Gastroesophageal sphincter (tissue), 4 donors: ENCODE measurements around the gene ISG15. TPM values are rescaled to one million over a fixed set of nuclear protein-coding genes. Genes with fewer than 3 reads are reported as not detected.
A peak's percentile ranks its signal among the peaks of the same experiment; 100 is the strongest.
"Not testable (repeated sequence)": the region's sequence is repeated elsewhere in the genome, so short reads cannot be mapped to it uniquely, and the experiment has no call there.

Experiments
- ATAC-seq: fragments of 150-250 bp; one replicate; pipeline ENCODE4 v1.9.1; 2016; ENCODE audit warnings: mild to moderate bottlenecking, moderate library complexity
- H3K27ac ChIP-seq, 4 donors: fragments of 200-600 bp; sonication (generic) in 3 of 4; 1 replicate in 3 of 4; 2 replicates in 1 of 4; pipeline ENCODE4 v1.5.1; 2016 to 2019
- H3K27me3 ChIP-seq: fragments of 200-600 bp; sonication (generic); one replicate; pipeline ENCODE4 v1.5.1; 2019
- H3K36me3 ChIP-seq, 2 donors: fragments of 200-600 bp; sonication (generic); one replicate each; pipeline ENCODE4 v1.5.1; 2019; ENCODE audit warnings: control low read depth in 1 of 2
- H3K4me1 ChIP-seq, 3 donors: fragments of 200-600 bp; sonication (generic); 1 replicate in 2 of 3; 2 replicates in 1 of 3; pipeline ENCODE4 v1.5.1; 2016 to 2019; ENCODE audit warnings: control low read depth in 2 of 3
- H3K4me3 ChIP-seq, 2 donors: fragments of 200-600 bp; sonication (generic); one replicate each; pipeline ENCODE4 v1.5.1; 2019; ENCODE audit warnings: mild to moderate bottlenecking in 1 of 2, moderate library complexity in 1 of 2
- H3K9me3 ChIP-seq, 3 donors: fragments of 200-600 bp; sonication (generic); one replicate each; pipeline ENCODE4 v1.5.1; 2017 to 2019; ENCODE audit warnings: control low read depth in 2 of 3
- EP300 ChIP-seq: sonication (generic); formaldehyde crosslinking; IDR thresholded peaks from one replicate; pipeline ENCODE4 v1.6.1; 2017; ENCODE audit warnings: antibody characterized with exemption, mild to moderate bottlenecking
- POLR2A ChIP-seq, 2 donors: fragments of 450-650 bp; IDR thresholded peaks; one replicate each; pipeline ENCODE4 v1.6.1; 2017; ENCODE audit warnings: antibody characterized with exemption in 2 of 2, mild to moderate bottlenecking in 2 of 2, moderate library complexity in 1 of 2
- POLR2AphosphoS5 ChIP-seq: sonication (generic); formaldehyde crosslinking; IDR thresholded peaks from one replicate; pipeline ENCODE4 v1.6.1; 2017; ENCODE audit warnings: antibody characterized with exemption
- WGBS, 2 donors: methylation state at CpG; one replicate each; pipeline ENCODE4 v1.1.5; 2018; ENCODE audit warnings: low coverage in 1 of 2; 5-methylcytosine and 5-hydroxymethylcytosine counted together
- total RNA-seq, 4 donors: library from RNA; depleted of rRNA; stranded (reverse); fragments of >200 nt; gene quantifications; one replicate each; pipeline ENCODE4 v1.1.0, GENCODE V29; 2016
- TF ChIP-seq, protein P1 (sequence below), 4 experiments: fragments of 200-600 bp in 2 of 4; fragments of 450-650 bp in 2 of 4; sonication (generic) in 1 of 4; IDR thresholded peaks; one replicate each; pipeline ENCODE4 v1.5.1; 2017 to 2019; ENCODE audit warnings: antibody characterized with exemption in 4 of 4, mild to moderate bottlenecking in 2 of 4, moderate library complexity in 2 of 4

ISG15 gene
- total RNA-seq, 4 donors from 2014 or later, result 26.9 to 56.2 (median 45.9) TPM

DNA sequence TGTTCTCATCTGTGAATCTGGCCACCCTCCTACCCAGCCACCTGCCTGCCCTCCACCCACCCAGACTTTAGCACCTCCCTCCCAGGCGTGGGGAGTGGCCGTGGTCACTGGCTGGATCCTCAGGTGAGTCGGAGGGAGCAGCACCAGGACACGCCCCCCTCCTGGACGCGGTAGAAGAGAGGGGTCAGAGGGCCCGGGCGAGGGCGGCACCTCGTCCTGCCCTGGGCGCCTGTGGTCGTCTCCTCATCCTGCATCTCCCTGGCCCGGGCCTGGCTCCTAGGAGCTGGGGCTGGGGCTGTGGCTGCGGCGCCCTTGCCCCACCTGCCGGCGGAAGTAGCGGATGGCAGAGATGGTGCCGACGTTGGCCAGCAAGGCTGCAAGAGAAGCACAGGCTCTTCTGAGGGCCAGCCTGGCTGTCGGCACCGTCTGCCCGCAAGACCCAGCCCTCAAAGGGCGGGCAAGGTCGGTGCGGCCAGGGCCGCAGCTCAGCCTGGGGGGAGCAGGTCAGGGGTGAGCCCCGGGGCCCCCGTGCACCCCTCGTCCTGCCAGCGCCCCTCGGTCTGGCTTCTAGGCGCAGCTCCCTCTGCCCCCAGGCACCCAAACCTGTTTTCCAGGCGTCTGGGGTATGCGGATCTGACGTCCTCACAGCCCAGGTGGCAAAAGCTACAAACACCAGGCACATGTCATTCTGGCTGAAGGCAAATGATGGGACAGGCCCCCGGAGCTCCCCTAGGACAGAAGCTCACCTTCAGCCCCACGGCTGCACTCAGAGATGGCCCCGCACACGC is 37.2 kb upstream of the ISG15 start:
- Histone ChIP-seq H3K27ac (peak overlapping the region in 3 of 4 donors; percentile 37 to 46 (median 44)), H3K4me1 (peaks cover 0 to 14% (median 5%) of the 10 kb centered on the region in 3 donors), H3K9me3 (no peaks in the 10 kb centered on the region), H3K36me3 (no peaks in the 10 kb centered on the region), H3K4me3 (peak overlapping the region; percentile 8 to 44), H3K27me3 (peaks cover 75% of the 10 kb centered on the region)
- WGBS, 2 donors, result no CpG with 5 or more reads among the region's 40 CpGs
- ATAC-seq, result peak; percentile 81
- TF ChIP-seq, protein P1, sequence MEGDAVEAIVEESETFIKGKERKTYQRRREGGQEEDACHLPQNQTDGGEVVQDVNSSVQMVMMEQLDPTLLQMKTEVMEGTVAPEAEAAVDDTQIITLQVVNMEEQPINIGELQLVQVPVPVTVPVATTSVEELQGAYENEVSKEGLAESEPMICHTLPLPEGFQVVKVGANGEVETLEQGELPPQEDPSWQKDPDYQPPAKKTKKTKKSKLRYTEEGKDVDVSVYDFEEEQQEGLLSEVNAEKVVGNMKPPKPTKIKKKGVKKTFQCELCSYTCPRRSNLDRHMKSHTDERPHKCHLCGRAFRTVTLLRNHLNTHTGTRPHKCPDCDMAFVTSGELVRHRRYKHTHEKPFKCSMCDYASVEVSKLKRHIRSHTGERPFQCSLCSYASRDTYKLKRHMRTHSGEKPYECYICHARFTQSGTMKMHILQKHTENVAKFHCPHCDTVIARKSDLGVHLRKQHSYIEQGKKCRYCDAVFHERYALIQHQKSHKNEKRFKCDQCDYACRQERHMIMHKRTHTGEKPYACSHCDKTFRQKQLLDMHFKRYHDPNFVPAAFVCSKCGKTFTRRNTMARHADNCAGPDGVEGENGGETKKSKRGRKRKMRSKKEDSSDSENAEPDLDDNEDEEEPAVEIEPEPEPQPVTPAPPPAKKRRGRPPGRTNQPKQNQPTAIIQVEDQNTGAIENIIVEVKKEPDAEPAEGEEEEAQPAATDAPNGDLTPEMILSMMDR (IDR thresholded peaks at IDR 0.05), result peak in 3 of 4 experiments; percentile 69 to 86 (median 79)
- TF ChIP-seq POLR2AphosphoS5, result no peak

DNA sequence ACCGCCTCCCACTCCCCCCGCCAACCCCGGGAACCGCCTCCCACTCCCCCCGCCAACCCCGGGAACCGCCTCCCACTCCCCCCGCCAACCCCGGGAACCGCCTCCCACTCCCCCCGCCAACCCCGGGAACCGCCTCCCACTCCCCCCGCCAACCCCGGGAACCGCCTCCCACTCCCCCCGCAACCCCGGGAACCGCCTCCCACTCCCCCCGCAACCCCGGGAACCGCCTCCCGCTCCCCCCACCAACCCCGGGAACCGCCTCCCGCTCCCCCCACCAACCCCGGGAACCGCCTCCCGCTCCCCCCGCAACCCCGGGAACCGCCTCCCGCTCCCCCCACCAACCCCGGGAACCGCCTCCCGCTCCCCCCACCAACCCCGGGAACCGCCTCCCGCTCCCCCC is 36.5 kb upstream of the ISG15 start:
- WGBS, 2 donors, result no CpG with 5 or more reads among the region's 39 CpGs
- H3K36me3 ChIP-seq, H3K27ac ChIP-seq, ATAC-seq, H3K9me3 ChIP-seq: not testable (repeated sequence)
- peak overlapping the region in 1 of 2 donors; percentile 44 for H3K4me3 ChIP-seq
- H3K4me1 ChIP-seq, result peaks cover 0 to 14% (median 5%) of the 10 kb centered on the region in 3 donors
- peaks cover 74% of the 10 kb centered on the region for H3K27me3 ChIP-seq

DNA sequence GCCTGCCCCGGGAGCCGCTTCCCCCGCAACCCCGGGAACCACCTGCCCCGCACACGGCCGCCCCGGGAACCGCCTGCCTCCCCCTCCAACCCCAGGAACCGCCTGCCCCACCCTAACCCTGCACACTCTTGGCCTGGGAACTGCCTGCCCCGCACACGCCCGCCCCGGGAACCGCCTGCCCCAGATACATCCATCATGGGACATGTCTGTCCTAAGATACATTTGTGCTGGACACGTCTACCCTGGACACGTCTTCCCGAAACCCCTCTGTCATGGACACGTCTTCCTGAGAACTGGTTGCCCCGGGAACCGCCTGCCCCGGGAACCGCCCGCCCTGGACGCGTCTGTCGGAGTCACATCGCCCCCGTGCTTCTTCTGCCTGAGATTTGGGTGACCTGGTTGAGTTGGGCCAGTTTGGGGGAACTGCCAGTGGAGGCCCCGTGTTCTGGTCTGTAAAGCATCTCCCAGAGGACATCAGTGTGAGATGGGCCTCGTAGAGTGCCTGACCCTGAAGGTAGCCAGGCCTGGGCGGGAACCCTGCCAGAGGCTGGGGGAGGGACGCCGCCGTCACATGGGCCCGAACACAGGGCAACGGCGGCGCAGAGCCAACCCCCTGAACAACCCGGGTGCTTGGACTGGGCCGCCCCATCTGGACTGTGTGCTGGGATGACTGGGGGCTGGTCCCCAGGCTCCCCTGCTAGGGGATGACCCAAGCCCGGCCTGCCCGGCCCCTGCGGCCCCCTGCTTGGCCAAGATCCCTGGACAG is 35.0 kb upstream of the ISG15 start:
- H3K27ac ChIP-seq, result no peak overlapping the region
- WGBS, 2 donors, result no CpG with 5 or more reads among the region's 44 CpGs
- no peak for ATAC-seq
- peaks cover 74% of the 10 kb centered on the region for H3K27me3 ChIP-seq
- H3K36me3 ChIP-seq, result no peaks in the 10 kb centered on the region
- TF ChIP-seq EP300 (no peak), POLR2AphosphoS5 (no peak), POLR2A (IDR thresholded peaks at IDR 0.05) (no peak)
- TF ChIP-seq, protein P1 (IDR thresholded peaks at IDR 0.05), result no peak
- peaks cover 0 to 14% (median 5%) of the 10 kb centered on the region in 3 donors for H3K4me1 ChIP-seq
- H3K9me3 ChIP-seq, result no peaks in the 10 kb centered on the region
- H3K4me3 ChIP-seq, result no peak overlapping the region

DNA sequence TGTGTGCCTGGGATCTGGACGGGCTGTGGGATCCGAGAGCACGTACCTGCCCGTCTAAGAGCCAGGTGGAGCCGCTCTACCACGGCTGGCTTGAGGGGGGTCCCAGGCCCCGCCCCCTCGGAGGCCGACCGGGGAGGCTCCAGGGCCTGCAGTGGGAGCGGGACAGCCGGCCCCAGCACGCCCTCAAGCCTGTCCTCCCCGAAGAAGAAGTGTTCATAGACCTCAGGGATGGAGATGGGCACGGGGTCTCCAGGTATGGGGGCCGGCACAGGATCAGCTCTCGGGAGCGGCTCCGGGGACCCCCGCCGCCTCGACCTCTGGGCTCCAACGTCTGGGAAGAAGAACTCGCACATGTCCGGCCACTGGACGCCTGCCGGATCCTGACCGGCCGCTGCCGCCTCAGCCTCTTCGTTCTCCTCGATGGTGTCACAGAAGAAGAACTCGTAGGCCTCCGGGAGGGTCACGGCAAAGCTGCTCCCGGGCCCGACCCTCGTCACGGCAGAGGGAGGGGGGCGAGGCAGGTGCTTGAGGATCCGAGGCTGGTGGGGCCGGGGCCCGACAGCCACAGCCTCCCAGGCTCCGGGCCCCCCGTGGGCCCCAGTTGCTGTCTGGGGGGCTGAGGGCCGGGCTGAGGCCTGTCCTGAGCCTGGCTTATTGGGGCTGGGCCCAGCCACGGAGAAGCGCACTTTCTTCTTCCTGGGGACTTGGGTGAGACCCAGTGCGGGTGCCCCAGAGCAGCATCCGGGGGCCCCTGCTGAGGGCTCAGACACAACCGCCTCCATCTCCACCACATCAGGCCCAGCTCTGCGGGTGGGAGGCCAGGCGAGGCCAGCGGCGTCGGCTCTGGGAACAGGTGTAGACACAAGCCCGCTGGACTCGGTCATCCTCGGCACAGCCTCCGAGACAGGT is 34.2 kb upstream of the ISG15 start:
- peaks cover 0 to 18% (median 5%) of the 10 kb centered on the region in 3 donors for H3K4me1 ChIP-seq
- no peaks in the 10 kb centered on the region for H3K36me3 ChIP-seq
- no peak overlapping the region for H3K27ac ChIP-seq
- no peak overlapping the region for H3K4me3 ChIP-seq
- peaks cover 74% of the 10 kb centered on the region for H3K27me3 ChIP-seq
- no peak for TF ChIP-seq POLR2AphosphoS5
- no peak for TF ChIP-seq EP300
- TF ChIP-seq POLR2A (IDR thresholded peaks at IDR 0.05), result no peak
- TF ChIP-seq, protein P1 (IDR thresholded peaks at IDR 0.05), result no peak
- H3K9me3 ChIP-seq, result no peaks in the 10 kb centered on the region
- WGBS, 2 donors, result 100% methylated on average over 1 of the region's 60 CpGs; no CpG with 5 or more reads in 1 of the 2 donors
- ATAC-seq, result no peak

DNA sequence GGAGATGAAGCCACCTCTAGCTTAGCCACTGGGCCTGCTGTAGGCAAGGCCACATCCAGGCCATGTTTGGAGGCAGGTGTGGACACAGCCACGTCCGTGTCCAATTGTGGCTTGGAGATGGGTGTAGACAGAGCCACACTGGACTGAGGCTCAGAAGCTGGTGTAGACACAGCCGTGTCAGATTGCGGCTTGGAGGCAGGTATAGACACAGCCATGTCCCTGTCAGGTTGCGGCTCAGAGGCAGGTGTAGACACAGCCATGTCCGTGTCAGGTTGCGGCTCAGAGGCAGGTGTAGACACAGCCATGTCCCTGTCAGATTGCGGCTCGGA is 33.6 kb upstream of the ISG15 start:
- 100% methylated on average over 4 of the region's 9 CpGs; no CpG with 5 or more reads in 1 of the 2 donors for WGBS, 2 donors

More for the DNA sequence above, 33.6 kb upstream of the ISG15 start:
- Histone ChIP-seq H3K36me3 (no peaks in the 10 kb centered on the region), H3K27ac (no peak overlapping the region), H3K4me1 (peaks cover 0 to 22% (median 7%) of the 10 kb centered on the region in 3 donors), H3K9me3 (no peaks in the 10 kb centered on the region), H3K4me3 (no peak overlapping the region), H3K27me3 (peaks cover 74% of the 10 kb centered on the region)
- ATAC-seq, result no peak
- no peak for TF ChIP-seq POLR2AphosphoS5
- no peak for TF ChIP-seq POLR2A (IDR thresholded peaks at IDR 0.05)
- TF ChIP-seq, protein P1 (IDR thresholded peaks at IDR 0.05), result no peak
- no peak for TF ChIP-seq EP300
